Activated CD8-positive, alpha-beta memory T cell treated with anti-CD3 and anti-CD28 coated beads, Interleukin-2, amount 50 U/mL, for 4 hours (primary cell): ENCODE results near the gene LACTBL1.
"Not testable (repeated sequence)": the region's sequence is repeated elsewhere in the genome, so short reads cannot be mapped to it uniquely, and the experiment has no call there.

Experiments used
- DNase-seq: peaks from one replicate; pipeline ENCODE4 v3.0.0-alpha.2; 2020

The LACTBL1 gene

DNA sequence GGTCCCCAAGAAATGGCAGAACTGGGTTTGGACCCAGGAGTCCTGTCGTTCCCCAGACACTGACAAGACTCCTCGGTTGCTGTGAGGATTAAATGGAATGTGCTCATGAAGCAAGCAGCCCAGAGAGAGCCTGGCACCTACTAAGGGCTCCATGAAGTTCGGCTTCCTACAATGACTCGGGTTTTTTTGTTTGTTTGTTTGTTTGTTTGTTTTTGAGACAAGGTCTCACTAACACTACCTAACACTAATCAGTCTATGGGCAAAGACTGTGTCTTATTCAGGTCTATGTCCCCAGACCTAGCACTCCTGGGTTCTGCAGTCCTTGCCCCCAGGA lies 3.4 kb upstream of the LACTBL1 start:
- DNase-seq = no peak

DNA sequence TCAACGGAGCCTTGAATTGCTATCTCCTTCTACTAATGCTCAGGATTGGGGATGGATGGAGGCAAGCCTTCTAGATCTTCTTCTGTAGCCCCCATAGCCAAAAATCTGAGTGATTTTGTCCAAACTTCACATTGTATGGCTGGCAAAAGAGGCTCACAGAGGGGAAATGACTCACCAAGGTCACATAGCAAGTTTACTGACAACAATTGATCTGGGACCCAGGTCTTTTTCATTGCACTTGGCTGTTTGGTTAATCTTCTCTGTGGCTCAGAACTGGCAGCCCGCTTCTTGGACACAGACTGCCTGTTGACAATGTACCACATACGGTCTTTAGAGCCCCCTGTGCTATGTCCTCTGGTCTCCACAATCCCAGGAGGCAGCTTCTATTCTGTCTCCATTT lies 3.0 kb upstream of the LACTBL1 start:
- DNase-seq = no peak

DNA sequence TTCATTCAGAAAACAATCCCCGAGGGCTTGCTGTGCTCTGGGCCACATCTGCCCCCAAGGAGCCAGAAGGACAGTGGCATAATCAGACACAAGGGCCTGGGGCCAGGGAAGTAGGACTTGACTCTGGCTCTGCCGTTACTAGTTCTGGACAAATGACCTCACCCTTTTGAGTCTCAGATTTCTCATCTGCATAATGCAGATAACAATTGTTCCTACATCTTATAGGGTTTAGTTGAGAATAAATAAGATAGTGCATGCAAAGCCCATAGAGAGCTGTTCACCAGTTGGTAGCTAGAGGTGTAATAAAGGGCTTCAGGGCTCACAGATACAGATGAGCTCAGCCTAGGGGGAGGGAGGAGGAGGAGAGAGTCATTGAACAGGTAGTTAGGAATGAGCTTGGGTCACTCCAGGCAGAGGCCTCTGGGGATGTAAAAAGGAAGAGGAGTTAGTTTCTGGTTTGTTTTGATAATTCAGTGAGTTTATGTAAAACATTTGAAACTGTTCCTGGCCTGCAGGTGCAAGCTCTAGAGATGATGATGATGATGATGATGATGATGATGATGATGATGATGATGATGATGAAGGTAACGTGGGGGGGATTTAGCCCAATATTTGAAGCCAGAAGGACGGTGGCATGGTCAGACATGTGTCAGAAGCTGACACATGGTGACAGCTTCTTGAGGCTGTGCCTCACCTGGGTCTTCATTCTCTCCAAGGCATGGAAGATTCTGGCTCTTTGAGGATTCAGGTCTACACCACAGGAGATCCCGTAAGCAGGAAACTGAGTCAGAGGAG lies 858 bp downstream of the LACTBL1 start:
- DNase-seq = no peak

- DNase-seq = no peak
Measured at GRCh38 chr1:22971161-22971560, 1.5 kb downstream of the LACTBL1 start.

- DNase-seq = no peak
Measured at GRCh38 chr1:22970096-22970495, 2.6 kb downstream of the LACTBL1 start.

DNA sequence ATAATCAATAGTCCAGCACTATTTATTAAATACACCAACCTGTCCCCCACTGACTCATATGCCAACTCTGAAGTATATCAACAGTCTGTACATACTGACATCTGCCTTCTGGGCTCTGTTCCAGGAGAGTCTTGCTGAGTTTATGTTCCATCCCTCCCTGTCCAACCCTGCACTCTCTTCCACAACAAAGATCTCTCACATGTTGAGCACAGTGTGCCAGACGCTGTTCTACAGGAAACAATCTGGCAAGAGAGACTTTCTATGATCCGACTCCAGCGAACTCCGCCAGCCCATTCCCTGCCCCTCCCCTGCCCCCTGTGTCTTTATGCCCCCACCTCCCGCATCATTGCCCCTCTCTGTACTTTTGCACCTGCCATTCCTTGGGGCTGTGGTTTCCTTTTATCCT lies 3.4 kb downstream of the LACTBL1 start:
- DNase-seq = no peak

GRCh38 chr1:22967833-22968232 lies 4.8 kb downstream of the LACTBL1 start:
- DNase-seq = no peak

DNA sequence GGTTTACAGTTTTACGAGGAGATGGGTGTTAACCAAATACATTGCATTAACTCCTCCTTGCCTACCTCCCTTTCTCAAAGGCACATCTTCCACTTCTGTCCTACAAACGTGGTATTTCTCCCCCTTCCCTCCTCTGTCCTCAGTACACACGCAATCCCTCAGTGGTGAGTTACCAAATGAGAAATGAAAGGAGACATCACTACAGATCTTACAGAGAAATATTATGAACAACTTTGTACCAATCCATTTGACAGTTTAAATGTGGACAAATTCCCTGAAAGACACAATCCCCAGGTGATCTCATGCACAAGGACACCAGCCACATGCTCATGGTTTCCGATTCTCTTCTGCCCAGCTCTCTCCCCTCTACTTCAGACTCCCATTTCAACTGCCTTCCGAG lies 6.4 kb downstream of the LACTBL1 start:
- DNase-seq = no peak

- DNase-seq = no peak
Measured at GRCh38 chr1:22963044-22963677, 9.5 kb downstream of the LACTBL1 start.

GRCh38 chr1:22962558-22962957 lies 10.1 kb downstream of the LACTBL1 start:
- DNase-seq = no peak

GRCh38 chr1:22959545-22960360 lies 12.9 kb downstream of the LACTBL1 start:
- DNase-seq = no peak

DNA sequence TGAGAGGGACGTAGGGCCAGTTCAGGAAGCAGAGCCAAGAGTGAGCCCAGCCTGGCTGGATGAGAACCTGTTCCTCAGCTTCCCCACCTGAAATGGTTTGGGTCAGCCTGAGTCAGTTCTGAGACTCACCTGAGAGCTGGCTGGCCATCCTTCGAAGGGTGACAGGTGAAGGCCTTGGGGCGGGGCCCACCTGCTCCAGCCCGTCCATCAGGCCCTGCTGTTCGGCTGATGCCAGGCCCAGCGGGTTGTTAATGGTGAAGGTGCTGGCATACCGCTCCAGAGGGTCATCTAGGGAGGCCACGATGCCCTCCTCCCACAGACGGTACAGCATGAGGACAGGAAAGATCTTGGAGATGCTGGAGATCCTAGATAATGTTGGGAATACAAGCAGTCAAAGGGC lies 14.1 kb downstream of the LACTBL1 start:
- no peak for DNase-seq

- no peak for DNase-seq
Measured at GRCh38 chr1:22957066-22957465, 15.6 kb downstream of the LACTBL1 start.

- DNase-seq = no peak
Measured at GRCh38 chr1:22955146-22955545, 17.5 kb downstream of the LACTBL1 start.

DNA sequence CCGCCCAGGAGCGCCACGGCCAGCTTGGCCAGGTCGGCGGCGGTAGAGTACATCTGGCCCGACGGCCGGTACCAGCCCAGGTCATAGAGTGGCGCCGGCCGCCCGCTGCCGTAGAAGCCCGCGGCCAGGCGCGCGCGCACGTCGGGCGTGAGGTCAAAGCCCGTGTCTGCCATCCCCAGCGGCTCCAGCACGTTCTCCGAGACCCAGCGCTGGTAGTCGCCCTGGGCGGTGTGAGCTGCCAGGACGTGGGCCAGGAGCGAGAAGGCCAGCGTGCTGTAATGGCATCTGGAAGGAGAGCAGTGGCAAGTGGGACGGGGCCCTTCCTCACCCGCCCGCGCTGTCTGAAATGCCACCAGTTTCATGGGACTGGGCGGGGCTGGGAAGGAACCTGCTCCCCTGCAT lies 18.9 kb downstream of the LACTBL1 start:
- no peak for DNase-seq

GRCh38 chr1:22953057-22953739 lies 19.5 kb downstream of the LACTBL1 start:
- no peak for DNase-seq

- no peak for DNase-seq
Measured at GRCh38 chr1:22952694-22953056, 20.0 kb downstream of the LACTBL1 start.

GRCh38 chr1:22951796-22952195 lies 20.9 kb downstream of the LACTBL1 start:
- DNase-seq = no peak

GRCh38 chr1:22949822-22950331 lies 22.8 kb downstream of the LACTBL1 start:
- no peak for DNase-seq

- not testable (repeated sequence) for DNase-seq
Measured at GRCh38 chr1:22945171-22945570, 27.5 kb downstream of the LACTBL1 start.

DNA sequence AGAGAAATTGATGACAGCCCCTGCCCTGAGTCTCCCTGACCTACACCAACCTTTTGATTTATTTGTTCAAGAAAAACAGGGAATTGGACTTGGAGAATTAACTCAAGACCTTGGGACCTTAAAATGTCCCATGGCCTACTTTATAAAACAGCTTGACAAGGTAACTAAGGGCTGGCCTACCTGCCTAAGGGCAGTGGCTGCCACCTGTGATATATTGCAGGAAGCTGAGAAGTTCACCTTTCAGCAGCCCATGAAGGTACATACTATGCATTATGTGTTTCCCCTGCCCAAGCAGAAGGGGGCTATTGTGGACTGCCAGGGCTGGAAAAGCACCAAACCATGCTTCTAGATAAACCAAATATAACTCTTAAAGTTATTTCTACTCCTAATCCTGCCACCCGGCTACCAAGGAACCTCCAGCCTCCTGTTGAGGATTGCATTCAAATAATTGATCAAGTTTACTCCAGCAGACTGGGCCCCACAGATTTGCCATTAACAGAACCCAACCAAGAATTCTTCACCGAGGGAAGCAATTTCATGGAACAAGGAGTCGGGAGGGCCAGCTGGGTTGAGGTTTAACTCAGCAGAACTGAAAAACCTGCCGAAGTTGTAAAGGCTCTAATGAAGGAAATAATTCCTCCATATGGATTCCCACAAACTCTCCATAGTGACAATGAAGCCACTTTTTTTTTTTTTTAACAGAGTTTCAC lies 28.2 kb downstream of the LACTBL1 start:
- no peak for DNase-seq

DNA sequence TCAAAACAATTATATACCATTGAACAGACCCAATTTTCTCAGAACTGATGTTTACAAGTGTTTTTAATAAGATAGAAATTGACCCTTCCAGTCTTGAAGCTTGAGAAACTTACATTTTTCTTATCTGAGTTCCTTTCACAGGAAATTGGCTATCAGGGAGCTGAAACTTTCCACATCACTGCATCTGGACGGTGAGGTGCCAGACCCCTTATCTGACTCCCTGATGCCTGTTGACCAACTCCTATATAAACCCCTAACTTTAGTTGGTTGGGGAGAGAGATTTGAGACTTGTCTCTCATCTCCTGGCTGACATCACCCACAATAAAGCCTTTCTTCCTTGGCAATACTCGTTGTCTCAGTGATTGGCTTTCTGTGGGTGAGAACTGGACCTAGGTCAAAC lies 31.4 kb downstream of the LACTBL1 start:
- no peak for DNase-seq

DNA sequence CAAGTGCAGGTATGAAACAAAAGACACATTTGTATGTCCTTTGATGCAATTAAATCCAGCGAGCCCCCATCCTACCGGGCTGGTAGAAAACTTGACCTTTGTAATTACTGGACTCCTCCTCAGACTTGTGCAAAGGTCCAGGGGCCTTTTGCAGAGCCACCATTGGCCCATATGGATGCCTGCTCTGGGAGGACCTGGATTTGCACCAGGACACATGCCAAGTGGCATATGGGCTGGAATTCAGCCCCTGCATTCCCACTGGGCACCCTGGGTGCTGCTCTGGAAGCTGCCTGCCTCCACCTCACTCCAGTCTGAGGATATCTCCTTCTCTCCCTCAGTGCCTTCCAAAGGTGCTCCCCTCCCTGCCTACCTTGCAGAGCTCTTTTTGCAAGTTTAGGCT lies 36.0 kb downstream of the LACTBL1 start:
- DNase-seq = no peak
